Forelimb muscle (tissue), 1 donor: Measurements from ENCODE around the gene CHST15. TPM values are rescaled to one million over a fixed set of nuclear protein-coding genes. Genes with fewer than 3 reads are reported as not detected.
"Not testable (repeated sequence)": the region's sequence is repeated elsewhere in the genome, so short reads cannot be mapped to it uniquely, and the experiment has no call there.

Source experiments
- DNase-seq: peaks from one replicate; pipeline ENCODE4 v3.0.0-alpha.2; 2013; ENCODE audit warnings: low read depth
- polyA plus RNA-seq: library from polyadenylated mRNA; unstranded; fragments of 120-200 nt; gene quantifications from one replicate; pipeline ENCODE4 v1.2.1, GENCODE V29; 2013; ENCODE audit not compliant: insufficient read length

Gene CHST15
- polyA plus RNA-seq, 1 donor = 13.9 TPM

DNA sequence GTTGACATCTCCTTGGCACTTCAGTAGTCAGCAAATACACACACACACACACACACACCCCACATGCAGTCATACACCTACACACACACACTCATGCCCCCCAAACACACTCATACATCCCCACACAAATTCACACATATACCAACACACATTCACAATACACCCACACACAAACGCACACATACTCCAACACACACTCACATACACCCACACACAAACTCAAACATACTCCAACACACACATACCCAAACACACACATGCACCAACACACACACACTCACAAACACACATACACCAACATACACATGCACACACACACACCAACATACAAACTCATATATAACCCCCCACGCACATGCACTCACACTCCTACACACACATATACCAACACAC, 31.4 kb upstream of the CHST15 start:
- no peak for DNase-seq

DNA sequence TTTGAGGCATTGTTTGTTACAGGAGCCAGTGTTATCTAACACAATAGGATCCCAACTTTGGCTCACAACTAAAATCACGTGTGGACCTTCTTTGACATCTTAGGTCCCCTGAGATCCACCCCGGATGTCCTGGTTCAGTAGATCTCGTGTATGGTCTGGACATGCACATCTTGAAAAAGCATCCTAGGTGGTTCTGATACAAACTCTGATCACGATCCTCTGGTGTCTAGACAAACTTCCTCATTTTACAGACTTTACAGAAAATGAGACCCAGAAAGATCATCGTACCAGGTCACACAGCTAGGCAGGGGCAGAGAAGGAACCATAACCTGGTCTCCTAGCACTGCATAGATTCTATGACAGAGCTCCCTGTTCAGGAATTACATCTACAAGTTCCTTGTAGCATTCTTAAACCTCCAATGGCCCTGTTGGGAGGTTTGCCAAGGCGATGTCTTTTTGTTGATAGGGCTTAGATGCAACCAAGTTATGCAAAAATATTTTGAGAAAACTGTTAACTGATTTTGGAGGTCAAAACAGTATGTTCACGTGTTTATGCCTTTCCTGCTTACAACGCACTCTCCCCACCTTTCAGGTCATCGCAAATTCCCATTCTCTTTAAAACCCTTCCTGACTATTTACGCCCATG, 30.8 kb upstream of the CHST15 start:
- DNase-seq = no peak

DNA sequence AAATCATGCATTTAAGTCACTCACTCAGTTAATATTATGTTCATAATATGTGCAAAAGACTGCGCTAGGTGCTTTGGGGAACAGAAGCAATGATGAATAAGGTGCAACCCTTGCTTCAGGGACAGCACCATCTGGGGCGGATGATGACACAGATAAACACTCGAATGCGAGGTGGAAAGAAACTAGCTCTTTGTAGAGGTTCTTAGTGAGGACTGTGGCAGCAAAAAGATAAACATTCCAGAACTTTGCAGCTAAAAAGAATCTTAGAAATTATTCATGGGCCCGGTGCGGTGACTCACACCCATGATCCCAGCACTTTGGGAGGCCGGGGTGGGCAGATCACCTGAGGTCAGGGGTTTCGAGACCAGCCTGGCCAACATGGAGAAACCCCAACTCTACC, 29.8 kb upstream of the CHST15 start:
- no peak for DNase-seq

DNA sequence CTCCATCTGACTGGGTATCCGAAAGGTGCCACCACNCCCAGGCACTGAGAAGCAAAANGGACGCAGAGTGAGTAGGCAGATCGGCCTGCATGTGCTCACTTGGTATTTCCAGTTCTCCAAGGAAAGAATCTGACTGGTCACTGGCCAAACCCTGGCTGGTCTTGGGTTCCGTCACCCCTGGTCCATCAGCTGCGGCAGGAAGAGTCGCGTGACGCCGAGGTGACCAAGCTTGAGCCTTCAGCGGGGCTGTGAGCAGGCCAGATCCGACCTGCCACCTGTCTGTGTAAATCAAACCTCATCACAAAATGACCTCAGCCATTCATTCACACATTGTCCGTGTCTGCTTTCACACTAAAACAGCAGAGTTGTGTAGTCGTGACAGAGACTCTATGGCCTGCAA, 28.8 kb upstream of the CHST15 start:
- DNase-seq = no peak

DNA sequence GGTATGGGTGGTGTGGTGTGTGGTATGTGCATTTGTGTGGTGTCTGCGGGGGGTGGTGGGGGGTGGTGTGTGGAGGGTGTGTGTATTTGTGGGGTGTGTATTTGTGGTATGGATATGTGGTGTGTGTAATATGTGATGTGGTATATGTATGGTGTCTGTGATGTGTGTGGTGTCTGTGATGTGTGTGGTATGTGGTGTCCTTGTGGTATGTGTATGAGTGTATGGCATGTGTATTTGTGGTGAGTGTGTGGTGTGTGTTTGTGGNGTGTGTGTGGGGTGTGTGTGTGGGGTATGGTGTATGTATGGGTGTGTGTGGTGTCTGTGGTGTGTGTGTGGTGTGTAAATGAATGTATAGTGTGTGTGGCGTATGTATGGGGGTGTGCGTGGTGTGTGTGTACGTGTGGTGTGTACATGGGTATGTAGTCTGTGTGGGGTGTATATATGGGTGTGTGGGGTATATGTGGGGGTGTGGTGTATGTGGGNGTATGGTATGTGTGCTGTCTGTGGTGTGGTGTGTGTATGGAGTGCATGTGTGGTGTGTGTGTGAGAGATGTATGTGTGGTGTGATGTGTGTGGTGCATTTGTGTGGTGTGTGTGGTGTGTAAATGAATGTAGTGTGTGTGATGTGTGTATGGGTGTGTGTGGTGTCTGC, 27.1 kb upstream of the CHST15 start:
- no peak for DNase-seq

DNA sequence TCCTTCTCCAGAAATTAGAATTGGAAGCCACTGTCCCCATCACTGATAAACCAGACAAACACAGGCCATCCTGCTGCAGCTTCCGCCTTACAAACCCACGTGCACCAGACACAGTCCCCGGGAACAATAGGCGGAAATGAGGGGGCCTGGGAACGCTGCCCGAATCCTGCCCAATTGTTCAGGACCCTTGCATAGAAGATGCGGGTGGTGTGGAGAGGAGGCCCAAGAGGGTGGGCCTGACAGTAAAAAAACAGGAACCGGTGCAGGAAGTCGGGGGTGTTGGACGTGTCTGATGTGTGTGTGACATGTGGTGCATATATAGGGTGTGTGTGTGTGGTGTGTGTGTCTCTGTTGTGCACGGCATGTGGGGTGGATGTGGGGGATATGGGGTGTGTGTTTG, 26.5 kb upstream of the CHST15 start:
- no peak for DNase-seq

DNA sequence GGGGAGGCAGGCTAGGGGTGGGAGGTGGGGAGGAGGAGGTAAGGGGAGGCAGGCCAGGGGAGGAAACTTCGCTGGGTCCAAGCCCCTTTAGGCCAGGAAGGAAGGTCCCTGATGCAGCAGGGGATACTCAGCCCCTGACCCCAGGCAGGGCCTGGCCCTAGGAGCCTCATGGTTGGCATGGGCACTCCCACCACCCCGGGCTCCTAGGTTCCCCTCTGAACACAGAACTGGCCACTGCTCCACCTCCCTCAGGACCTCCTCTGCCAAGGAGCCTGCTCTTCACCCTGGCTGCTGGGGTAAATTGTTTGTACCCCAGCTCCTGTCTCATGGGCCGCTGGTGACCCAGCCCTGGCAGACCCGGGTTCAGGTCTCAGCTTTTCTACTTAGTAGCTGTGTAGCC, 25.8 kb upstream of the CHST15 start:
- no peak for DNase-seq

DNA sequence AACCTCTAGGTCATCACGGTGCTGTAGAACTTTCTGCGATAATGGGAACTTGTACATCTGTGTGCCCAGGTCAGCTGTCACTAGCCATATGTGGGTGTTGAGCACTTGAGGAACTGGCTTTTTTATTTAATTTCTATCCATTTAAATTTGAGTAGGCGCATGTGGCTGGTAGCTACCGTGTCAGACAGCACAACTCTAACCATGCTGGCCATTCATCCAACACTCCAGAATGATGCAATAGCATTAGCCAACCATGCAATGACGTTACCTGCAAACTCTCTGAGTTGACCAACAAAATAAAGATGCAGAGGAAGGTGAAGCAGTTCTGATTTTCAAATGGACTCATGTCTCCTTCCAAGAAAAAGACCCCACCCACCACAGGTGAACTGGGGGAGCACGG, 24.4 kb upstream of the CHST15 start:
- no peak for DNase-seq

DNA sequence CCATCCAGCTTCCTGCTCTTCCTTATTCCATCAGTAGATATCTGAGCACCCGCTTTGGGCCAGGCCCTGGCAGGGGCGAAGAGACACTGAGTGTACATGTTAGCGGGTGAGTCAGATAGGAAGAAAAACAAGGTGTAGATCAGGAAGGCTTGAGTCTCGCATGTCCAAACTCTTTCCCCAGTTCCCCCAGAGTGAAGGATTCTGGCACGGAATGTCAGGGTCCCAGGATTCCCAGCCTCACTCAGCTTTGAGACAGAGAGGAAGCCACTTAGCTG, 24.1 kb upstream of the CHST15 start:
- no peak for DNase-seq

DNA sequence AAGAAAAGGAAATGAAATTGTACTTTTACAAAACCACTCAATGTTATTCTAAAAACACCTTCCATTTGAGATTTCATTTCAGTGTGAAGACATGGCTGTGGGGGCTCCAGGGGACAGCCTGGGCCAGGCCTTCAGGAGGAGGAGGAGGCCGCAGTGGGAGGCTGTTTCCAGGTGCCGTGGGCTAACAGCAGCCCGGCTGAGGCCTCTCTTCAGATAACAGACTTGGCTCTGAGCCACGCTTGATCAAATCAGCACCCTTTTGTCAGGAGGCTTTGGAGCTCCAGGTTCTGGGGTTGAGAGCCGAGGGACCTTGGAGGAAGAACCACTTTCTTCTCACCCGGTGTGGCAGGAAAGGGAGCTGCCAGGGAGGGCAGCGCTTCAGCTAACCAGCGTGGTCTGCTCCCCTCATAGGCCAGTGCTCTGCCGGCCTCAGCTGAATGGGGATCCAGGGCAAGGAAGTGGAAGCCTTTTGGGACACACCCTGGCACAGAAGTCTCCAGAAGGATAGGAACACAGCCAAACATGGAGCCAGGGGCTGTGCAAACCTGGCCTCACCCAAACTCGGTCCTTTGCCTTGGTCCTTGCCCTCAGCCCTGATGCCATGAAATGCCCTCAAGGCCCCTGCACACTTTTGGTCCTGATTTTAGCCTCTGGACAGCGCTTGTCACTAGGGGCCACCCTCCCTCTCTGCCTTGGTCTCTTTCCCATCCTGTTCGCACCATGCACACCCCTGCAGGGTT, 23.5 kb upstream of the CHST15 start:
- no peak for DNase-seq

DNA sequence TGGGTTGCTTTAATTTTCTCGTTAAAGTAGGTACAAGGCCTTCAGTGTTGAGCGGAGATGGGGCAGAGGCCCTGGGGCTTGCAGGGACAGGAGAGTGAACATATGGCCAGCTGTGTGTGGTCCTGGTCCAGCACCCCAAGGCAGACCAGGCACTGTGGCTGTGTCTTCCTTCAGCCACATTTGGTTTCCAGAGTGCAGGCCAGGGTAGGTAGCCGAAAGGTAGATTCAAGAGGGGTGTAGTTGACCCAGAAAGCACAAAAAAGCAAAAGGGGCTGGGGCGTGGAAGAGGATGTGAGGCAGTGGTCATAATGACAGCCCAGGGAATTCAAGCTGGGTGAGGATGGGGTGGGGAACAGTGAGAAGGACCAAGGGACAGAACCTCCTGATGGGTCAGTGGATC, 21.3 kb upstream of the CHST15 start:
- DNase-seq = no peak

DNA sequence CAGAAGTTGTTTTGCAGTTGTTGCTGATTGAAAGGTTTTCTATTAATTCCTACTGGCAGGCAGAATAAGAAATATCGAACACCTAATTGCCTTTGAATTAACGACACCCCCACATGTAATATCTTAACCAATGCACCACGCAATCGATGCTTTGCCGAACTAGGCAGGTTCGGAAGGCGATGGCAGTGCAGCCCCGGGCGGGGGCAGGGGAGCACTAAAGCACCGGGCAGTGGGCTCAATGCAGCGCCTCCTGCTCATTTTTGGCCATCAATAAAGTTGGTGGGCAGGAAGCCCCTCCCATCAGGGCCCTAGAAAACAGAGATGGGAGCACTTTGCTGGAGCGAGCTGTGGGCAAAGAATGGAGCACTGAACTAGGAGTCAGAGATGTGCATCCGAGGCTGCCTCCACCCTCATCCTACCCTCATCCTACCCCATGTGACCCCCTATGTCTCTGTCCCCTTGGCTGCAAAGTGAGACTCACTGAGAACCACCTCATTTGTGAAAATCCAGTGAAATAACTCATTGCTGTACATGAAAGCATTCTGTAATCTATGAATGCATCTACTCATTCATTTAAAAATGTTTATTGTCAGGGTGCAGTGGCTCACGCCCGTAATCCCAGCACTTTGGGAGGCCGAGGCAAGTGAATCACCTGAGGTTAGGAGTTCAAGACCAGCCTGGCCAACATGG, 19.6 kb upstream of the CHST15 start:
- no peak for DNase-seq

DNA sequence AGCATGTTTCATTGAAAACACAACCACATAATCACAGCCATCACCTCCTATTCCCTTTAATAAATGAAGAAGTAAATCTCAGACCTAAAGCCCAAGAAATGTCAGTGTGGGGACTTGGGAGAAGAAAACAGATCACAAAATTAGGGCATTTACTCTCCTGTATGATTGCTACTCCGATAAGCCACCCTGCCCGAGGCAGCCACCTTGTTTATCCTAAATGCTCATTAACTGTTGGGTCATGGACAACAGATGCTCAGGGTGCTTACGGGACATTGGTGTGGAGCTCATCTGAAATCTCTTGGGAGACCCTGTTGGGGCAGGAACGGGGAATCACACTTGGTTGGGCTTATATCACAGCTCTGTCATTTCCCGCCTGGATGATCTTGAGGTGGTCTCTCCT, 17.5 kb upstream of the CHST15 start:
- no peak for DNase-seq

DNA sequence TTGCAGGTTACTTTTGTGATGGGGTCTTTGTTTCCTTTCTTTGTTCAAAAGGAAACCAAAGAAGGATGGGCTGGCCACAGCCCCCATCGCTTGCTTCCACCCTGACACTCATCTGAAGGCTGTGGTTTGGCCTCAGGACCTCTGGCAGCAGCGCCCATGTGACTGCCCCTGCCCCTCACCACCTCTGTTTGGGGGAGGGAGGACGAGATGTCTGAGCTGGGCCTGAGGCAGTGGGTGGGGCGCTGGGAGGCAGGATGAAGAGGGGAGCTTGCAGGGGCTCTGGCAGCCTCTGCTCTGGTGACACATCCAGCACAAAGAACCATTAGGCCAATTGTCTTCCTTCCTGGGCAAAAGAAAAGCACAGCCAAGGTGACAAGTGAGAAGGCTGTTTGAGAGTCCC, 15.9 kb upstream of the CHST15 start:
- DNase-seq = no peak

DNA sequence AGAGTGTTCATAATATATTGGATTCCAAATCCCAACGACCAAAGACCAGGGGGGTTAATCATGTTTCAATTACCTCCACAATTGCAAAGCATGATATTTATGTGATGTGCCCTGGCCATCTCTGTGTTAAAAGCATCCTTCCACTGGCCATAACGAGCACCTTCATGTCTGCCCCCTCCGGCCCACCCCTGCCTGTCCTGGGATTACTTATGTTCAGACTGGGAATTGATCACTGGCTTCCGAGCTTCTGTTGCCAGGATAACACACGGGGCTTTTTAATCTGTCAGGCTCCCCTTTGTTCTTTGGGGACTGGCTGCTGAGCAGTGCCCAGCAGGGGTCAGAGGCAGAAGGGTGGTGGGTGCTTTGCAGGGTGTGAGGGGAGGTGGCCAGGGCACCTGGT, 13.7 kb upstream of the CHST15 start:
- no peak for DNase-seq

DNA sequence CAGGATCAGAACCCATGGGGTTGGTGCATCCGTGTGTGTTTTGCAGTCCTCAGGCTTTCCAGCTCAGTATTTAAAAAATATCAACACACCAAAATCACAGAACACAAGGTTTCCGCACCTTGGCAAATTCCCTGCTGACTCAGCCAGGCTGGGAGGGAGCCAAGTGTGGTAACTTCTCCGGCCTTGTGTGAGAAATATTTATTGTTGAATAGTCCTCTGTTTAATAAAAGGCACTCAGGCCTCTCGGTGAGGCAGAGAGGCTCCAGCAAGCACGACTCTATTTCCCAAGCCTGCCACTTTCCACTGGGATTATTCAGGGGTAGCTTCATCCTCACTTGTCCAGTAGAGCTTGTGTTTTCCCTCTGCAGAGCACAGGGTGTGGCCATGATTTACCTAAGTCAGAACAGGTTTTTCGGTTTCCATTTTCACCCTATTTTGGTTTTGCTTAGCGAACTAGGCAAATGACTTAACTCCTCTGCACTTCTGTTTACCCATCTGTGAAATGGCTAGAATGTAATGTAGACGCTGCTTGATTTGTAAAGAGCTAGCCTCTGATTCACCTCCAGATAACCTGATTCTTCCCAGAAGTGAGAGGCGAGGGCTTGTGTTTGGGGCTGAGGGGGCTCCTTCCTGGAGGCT, 13.0 kb upstream of the CHST15 start:
- no peak for DNase-seq

DNA sequence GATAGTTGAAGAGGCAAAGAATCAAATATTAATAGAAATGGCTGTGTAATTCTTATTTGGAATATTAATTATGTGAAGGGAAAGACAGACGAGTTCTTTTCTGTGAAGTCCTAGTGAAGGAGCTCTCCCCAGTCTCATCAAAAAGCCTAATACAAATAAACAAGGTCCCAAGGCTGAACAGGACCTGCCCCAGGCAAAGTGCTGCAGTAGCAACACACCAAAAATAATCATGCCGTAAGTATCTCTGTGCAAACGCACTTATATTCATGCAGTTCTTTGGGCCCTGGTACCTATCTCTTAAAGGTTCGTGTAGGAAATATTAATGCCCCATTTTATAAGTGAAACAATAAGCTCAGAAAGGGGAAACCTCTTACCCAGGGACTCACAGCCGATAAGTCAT, 12.2 kb upstream of the CHST15 start:
- DNase-seq = no peak

DNA sequence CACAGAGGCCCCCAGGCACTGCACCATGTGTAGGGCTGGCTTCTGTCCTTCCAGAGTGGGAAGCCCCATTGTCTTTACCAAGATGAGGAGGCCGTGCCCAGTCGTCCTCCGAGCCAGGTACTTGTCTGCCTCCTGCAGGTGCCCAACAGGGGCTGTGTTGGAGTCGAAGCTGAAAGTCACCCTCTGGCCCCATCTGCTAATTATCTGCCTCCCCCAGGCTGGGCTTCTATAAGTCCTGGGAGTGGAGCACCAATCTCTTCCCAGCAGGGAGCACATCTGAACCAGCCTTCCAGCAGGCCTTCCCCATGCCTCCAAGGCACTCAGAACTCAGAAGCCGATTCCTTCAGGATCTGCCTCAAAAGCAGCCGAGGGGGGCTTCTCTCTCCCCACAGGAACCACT, 11.6 kb upstream of the CHST15 start:
- DNase-seq = no peak

DNA sequence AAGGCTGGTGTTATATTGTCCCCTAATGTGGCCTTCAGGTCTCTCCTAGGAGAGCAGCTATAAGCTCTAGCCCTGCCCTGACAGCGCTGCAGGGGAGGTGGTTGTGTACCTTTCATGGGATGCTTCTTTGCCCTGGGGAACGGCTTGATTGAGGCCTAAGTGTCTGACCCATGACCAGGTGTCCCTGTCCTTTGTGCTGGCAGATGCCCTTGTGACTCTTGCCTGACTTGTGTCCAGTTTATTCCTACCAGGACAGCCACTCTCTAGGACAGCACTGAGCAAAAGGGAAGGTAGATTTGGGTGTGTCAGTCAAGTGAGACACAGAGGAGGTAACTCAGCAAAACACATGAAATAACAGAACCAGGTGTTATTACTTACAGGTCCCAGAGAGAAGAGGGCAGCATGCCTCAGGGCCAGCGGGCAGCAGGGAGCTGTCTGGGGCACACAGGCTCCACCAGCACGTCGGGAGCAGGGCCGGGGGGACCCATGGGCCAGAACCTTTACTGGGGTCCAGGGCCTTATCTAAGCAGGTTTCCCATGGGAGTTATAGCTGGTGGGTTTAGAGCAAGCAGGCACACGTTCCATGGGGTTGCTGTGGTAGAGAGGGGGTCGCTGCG, 10.7 kb upstream of the CHST15 start:
- DNase-seq = no peak

DNA sequence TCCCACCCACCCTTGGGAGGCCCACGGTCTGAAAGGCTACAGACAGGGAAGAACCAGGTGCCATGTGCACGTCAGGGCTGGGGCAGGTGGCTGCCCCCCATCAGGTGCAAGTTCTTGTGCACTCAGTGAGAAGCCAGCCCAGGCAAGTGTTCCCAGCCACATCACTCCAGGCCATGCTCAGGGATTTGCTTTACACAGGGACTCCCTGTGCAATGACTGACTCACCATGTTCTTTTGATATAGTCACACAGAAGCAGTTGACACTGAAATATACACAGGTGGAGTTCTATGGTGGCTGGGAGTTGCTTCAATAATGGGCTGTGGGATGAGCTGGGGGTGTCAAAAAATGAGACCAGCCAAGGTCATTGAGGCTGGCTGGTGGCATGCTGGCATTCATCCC, 8.0 kb upstream of the CHST15 start:
- no peak for DNase-seq

DNA sequence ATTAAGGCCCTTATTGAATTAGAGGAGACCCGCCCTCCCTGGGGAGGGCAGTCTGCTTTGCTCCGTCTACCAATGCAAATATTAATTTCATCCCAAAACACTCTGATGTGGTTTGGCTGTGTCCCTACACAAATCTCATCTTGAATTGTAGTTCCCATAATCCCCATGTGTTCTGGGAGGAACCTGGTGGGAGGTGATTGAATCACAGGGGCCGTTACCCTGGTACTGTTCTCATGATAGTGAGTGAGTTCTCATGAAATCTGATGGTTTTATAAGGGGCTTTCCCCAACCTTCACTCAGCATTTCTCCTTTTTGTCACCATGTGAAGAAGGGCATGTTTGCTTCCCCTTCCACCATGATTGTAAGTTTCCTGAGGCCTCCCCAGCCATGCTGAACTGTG, 7.3 kb upstream of the CHST15 start:
- not testable (repeated sequence) for DNase-seq

DNA sequence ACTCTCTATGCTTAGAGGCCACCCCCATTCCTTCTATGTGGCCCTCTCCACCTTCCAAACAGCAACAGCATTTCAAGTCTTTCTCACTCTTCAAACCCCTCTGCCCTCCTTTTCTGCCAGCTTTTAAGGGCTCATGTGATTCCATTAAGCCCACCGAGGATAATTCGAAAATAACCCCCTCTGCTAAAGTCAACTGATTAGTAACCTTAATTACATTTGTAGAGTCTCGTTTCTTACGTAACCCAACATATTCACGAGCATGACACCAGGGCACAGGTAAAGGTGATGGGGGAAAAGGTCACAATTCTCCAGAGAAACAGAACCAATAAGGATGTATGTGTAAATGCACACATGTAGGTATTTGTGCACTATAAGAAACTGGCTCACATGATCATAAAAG, 6.7 kb upstream of the CHST15 start:
- no peak for DNase-seq
